HG03175 (cell line): ENCODE measurements around the gene RREB1.

ENCODE experiments used
- ATAC-seq: cut with Tn5 transposase; IDR thresholded peaks from one replicate; pipeline ENCODE4 v1.9.1; 2021; ENCODE audit warnings: mild to moderate bottlenecking, moderate library complexity; ENCODE audit not compliant: unreplicated experiment

The RREB1 gene

DNA sequence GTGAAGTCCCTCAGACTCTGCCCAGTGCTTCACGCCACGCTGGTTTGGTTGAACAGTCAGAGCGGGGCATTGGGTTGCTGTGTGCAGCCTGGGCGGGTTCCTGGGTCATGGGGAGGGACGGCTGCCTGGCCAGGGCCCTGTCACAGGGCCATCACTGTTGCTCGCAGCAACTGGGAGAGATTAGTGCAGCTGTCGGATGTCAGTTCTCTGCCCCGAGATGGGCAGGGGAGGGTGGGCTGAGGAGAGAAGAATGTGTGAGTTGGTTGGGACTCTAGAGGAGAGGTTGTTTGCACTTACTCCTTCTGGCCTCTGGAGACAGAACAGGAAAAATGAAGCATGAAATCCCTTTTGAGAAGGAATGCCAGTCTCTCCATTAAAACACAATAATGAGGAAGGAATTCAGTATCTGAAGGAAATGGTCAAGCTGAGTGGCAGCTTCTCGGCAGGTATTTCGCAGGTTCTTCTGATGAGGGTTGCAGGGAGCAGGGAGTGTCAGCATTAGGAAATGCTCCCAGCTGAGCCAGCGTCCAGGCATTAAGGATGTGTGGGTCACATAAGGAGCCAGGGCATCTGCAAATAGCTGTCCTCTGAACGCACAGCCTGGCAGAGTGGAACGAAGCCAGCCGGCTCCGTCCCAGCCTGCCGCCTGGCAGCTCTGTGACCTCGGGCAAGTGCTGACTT is 109.3 kb downstream of the RREB1 start:
- ATAC-seq = no peak

DNA sequence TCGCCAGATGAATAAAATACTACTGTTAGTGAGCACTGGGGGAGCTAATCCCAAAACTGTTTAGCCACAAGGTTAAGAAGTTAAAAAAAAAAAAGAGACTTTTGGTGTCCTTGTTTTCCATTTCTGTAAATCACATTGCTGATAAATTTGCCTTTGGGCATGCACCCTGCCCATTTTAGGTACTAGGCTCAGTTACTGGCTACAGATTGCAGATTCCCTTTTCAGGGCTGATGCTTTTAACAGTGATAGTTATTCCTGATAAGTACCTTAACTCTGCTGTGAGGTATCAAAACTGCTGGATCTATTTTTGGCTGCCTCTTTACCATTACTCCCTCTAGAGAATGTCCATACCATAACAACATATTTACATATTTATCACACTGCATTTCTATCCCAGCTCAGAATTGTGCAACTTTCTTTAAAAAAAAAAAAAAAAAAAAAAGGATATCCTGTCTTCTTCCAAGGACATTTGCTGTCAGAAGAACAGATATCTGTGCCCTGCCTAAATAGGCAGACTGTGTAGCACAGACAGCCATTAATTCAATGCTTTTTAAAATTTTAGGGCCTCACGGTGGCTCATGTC is 110.7 kb downstream of the RREB1 start:
- no peak for ATAC-seq

- ATAC-seq = no peak
These were observed 111.5 kb downstream of the RREB1 start for GRCh38 chr6:7219310-7219709.

DNA sequence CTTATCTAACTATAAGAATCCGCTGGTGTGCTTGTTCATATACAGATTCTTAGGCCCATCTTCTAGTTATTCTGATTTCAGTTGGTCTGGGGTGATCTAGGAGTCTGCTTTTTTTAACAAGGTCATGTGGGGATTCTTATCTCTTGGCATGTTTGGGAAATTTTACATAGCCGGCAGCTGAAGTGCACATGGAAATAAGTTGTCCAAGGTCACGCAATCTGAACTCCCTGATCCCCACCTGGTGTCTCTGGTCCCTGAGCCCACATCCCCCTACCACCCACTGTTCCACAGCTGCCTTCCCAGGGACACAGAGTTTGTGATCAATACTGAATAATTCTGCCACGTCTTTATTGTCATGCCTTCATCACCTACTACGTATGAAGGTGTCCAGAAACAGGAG is 114.4 kb downstream of the RREB1 start:
- no peak for ATAC-seq

- ATAC-seq = no peak
These were observed 117.0 kb downstream of the RREB1 start for GRCh38 chr6:7224731-7225130.

GRCh38 chr6:7228662-7229375 is 121.1 kb downstream of the RREB1 start:
- ATAC-seq = no peak

- ATAC-seq = no peak
These were observed 121.9 kb downstream of the RREB1 start for GRCh38 chr6:7229376-7230326.

- ATAC-seq = no peak
These were observed 122.5 kb downstream of the RREB1 start for GRCh38 chr6:7230327-7230691.

- no peak for ATAC-seq
These were observed 123.4 kb downstream of the RREB1 start for GRCh38 chr6:7230956-7231713.

- ATAC-seq = no peak
These were observed 124.6 kb downstream of the RREB1 start for GRCh38 chr6:7232351-7232750.

DNA sequence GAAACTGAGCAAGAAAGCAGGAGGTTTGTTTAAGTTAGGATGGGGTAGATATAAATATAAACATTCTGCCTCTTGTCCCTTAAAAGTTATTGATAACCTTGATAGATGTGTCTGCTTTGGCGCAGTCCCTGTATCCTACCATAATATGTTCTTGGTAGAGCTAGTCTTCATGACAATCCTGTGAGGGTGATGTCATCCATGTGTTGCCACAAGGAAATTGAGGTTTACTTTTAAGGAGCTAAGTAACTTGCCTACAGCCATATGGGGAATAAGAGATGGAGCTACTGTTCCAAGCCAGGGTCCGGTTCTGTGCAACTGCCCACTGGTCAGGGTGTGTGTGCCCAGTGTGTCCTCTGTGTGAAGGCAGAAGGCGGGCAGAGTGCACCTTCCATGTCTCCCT is 126.8 kb downstream of the RREB1 start:
- ATAC-seq = no peak

DNA sequence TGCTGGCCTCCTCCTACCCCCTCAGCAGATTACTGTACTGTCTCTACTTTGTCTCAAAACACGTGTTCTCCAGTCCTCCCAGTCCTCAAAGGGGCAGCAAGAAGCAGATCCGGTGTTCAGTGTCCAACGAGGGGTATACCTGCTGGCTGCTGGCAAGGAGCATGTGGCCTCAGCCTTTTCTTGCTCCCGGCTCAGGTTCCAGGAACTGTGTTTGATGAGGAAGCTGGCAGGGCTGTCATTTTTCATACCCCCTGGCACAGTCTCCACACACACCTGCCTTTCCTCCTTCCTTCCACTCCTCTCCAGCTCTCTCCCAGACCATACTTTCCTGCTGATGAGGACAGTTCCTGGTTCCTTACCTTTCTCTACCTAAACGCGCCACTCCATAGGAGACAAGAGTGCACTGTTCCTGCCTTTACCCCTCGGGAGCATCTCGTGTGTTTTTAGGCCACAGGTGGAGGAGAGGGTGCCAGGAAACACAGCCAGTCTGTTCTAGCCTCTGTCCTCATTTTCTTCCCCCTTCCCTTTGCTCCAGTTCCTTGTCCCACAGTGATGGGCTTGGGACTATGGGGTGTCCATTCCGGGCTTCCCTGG is 128.0 kb downstream of the RREB1 start:
- ATAC-seq = no peak

DNA sequence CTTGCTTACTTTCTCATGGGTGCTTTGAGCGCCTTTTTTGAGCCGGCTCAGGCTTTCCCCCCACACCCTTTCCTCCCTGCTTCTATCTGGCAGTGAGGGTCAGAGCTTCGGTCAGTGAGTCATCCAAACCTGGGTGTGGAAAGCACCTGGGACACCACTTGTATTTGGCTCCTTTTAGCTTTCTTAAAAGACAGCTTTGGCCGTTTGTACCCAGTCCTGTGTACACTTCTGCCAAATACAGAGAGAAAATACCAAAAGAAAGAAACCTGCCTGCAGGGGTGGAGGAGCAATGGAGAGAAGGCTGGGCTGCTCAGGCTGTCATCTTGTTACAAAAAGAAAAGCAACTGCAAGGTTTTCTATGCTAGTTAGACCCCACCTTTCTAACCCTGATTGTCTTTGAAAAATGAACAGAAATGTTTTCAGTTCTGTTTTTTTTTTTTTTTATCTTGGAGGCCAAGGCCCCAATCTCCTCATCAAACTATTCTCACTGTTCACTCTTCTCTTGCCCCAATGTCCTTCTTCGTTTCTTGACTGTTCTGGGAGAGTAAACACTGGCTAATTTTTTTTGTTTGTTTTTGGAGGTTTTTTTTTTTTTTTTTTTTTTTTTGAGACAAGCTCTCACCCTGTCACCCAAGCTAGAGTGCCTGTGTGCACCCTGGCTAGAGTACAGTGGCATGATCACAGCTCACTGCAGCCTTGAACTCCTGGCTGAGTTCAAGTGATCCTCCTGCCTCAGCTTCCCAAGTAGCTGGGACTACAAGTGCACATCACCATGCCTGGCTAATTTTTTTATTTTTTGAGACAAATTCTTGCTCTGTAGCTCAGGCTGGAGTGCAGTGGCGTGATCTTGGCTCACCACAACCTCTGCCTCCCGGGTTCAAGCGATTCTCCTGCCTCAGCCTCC is 128.8 kb downstream of the RREB1 start:
- ATAC-seq = no peak

DNA sequence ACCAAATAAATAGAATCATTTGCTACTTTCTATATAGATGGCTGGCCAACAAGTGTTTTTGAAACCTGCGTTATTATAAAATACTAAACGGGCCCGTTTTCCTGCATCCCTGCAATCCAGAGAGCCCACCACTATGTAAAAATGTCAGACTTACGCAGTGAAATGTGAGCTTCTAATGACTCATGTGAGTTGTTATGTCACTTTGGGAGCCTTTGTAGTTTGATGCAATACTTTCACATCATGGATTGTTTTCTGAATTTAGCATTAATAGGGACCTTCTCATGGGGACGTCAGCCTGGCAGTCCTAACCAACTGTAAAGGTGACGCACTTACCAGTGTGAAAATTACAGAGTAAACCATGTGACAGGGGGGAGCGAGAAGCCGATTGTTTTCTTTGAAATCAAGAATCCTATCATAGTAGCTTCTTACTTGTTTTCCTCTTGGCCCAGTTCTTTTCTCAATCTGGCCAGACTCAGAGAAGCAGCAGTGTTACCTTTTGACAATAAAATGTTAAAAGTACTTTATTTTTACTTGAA is 130.0 kb downstream of the RREB1 start:
- no peak for ATAC-seq

DNA sequence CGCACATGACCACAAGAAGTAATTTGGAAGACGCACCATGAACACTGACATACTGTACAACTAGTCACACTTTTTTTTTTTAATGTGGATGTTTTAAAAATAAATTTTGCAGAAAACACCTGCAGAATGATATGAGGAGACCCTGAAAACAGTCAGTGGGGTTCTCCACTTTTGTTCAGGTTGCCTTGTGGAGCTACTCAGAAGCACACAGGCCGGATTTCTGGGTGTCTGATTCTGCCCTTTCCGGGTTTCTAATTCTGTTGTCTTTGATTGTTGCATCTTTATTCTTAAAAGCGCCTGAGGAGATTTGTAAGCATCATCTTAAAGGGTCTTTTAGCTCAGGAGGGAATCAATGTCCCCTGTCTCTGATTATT is 130.8 kb downstream of the RREB1 start:
- ATAC-seq = no peak

DNA sequence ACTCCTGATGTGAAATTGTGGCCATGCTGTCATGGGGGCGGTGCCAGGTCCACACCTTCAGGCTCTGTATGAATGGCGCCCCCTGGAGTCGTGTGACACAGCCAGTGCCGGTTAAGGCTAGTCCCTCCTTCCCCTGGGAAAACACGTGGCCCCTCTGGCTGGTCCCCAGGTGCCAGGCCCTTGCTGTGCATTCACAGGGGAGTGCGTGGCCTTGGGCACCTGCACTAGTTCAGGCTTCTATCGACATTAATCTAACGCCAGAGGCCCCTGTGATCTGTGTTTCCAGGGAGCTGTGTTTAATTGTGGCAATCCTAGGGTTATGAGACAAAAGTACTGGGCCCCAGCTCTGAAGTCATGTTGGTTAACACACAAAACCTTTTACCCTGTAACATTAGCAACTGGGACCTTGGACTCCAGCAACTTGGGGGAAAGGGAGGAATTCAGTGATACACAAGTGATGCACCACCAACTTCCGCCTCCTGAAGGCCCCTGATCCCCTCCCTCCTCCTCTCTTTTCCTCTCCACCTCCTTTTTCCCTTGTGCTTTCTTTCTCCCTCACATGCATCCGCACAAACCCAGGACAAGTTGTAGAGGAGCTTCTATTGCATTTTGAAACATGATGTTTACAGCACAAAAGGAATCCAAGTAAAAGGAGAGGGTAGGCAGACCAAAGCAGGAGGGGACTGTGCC is 131.3 kb downstream of the RREB1 start:
- ATAC-seq = peak; percentile 71

GRCh38 chr6:7239590-7239948 is 131.8 kb downstream of the RREB1 start:
- no peak for ATAC-seq

DNA sequence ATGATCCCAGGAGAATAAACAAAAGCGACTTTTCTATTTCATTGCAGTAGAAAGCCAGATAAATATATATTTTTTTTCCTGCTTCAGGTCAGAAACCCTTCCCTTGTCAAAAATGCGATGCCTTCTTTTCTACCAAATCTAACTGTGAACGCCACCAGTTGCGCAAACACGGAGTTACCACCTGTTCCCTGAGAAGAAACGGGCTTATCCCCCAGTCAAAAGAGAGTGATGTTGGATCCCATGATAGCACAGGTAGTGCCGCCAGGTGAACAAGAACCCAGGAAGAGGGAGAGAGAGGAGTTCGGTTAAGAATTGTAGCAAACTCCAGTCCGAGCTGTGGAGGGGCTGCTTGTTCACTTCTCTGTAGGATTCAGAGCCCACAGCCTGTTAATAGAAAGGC is 132.6 kb downstream of the RREB1 start:
- ATAC-seq = no peak
